NT2/D1 (cell line): ENCODE data around the gene DIP2A.

Experiments used
- DNase-seq: peaks from one replicate; pipeline ENCODE4 v3.0.0-alpha.2; 2011; ENCODE audit warnings: low read depth, low spot score
- H3K27me3 ChIP-seq: 2 replicates; pipeline ENCODE4 v1.6.0; 2011; ENCODE audit warnings: mild to moderate bottlenecking; ENCODE audit not compliant: insufficient read length, insufficient read depth
- H3K36me3 ChIP-seq: 2 replicates; pipeline ENCODE4 v1.6.1; 2011; ENCODE audit warnings: mild to moderate bottlenecking, low read length, mixed read lengths; ENCODE audit not compliant: insufficient read depth, insufficient read length
- H3K4me1 ChIP-seq: 2 replicates; pipeline ENCODE4 v1.5.1; 2011; ENCODE audit not compliant: insufficient read depth, insufficient read length
- H3K4me3 ChIP-seq: 2 replicates; pipeline ENCODE4 v1.5.1; 2011; ENCODE audit warnings: low read depth; ENCODE audit not compliant: insufficient read length
- H3K9ac ChIP-seq: 2 replicates; pipeline ENCODE4 v1.6.0; 2011; ENCODE audit warnings: low read depth; ENCODE audit not compliant: insufficient read length
- H3K9me3 ChIP-seq: 2 replicates; pipeline ENCODE4 v1.5.1; 2011; ENCODE audit warnings: mild to moderate bottlenecking, low read length; ENCODE audit not compliant: insufficient read depth
- SUZ12 ChIP-seq: IDR thresholded peaks from 2 replicates; pipeline ENCODE4 v1.6.1; 2011; ENCODE audit not compliant: insufficient read length, insufficient read depth; ENCODE audit errors: extremely low read depth
- YY1 ChIP-seq: IDR thresholded peaks from 2 replicates; pipeline ENCODE4 v1.6.1; 2011; ENCODE audit not compliant: insufficient read length, insufficient read depth
- ZNF274 ChIP-seq: IDR thresholded peaks from 2 replicates; pipeline ENCODE4 v1.6.1; 2011; ENCODE audit warnings: mild to moderate bottlenecking, low read depth, low read length

The DIP2A gene

GRCh38 chr21:46608672-46609111 lies 150.0 kb downstream of the DIP2A start:
- no peaks in the 10 kb centered on the region; the same call in 1 of the 2 replicates for H3K9me3 ChIP-seq
- H3K27me3 ChIP-seq: no peaks in the 10 kb centered on the region
- no peak for DNase-seq
- no peaks in the 10 kb centered on the region for H3K36me3 ChIP-seq
- peaks cover 7% of the 10 kb centered on the region for H3K4me1 ChIP-seq
- H3K9ac ChIP-seq: no peak overlapping the region
- no peak overlapping the region for H3K4me3 ChIP-seq
- TF ChIP-seq SUZ12 (no peak), ZNF274 (no peak), YY1 (no peak)

GRCh38 chr21:46610018-46610701 lies 151.5 kb downstream of the DIP2A start:
- H3K4me1 ChIP-seq: peaks cover 3% of the 10 kb centered on the region
- no peaks in the 10 kb centered on the region; the same call in 1 of the 2 replicates for H3K9me3 ChIP-seq
- H3K36me3 ChIP-seq: no peaks in the 10 kb centered on the region
- no peak for DNase-seq
- H3K4me3 ChIP-seq: no peak overlapping the region
- H3K9ac ChIP-seq: no peak overlapping the region
- no peak for TF ChIP-seq YY1
- TF ChIP-seq ZNF274: no peak
- TF ChIP-seq SUZ12: no peak
- no peaks in the 10 kb centered on the region for H3K27me3 ChIP-seq

GRCh38 chr21:46613391-46613790 lies 154.7 kb downstream of the DIP2A start:
- no peak for TF ChIP-seq ZNF274
- no peak for TF ChIP-seq SUZ12
- no peak for TF ChIP-seq YY1

GRCh38 chr21:46616050-46616449 lies 157.4 kb downstream of the DIP2A start:
- TF ChIP-seq YY1 (no peak), SUZ12 (no peak), ZNF274 (no peak)
- no peaks in the 10 kb centered on the region for H3K36me3 ChIP-seq
- no peak for DNase-seq
- no peaks in the 10 kb centered on the region for H3K9me3 ChIP-seq
- H3K27me3 ChIP-seq: no peaks in the 10 kb centered on the region
- H3K9ac ChIP-seq: no peak overlapping the region
- no peak overlapping the region for H3K4me3 ChIP-seq
- peaks cover 2% of the 10 kb centered on the region for H3K4me1 ChIP-seq

More at GRCh38 chr21:46613391-46613790, 154.7 kb downstream of the DIP2A start:
- Histone ChIP-seq H3K27me3 (no peaks in the 10 kb centered on the region), H3K36me3 (no peaks in the 10 kb centered on the region), H3K9ac (no peak overlapping the region), H3K9me3 (no peaks in the 10 kb centered on the region; the same call in 1 of the 2 replicates), H3K4me1 (no peaks in the 10 kb centered on the region), H3K4me3 (no peak overlapping the region)
- DNase-seq: no peak

- H3K4me1 ChIP-seq: peaks cover 6% of the 10 kb centered on the region
- no peaks in the 10 kb centered on the region for H3K36me3 ChIP-seq
- H3K9me3 ChIP-seq: no peaks in the 10 kb centered on the region
- DNase-seq: no peak
- TF ChIP-seq SUZ12: no peak
- TF ChIP-seq YY1: no peak
- TF ChIP-seq ZNF274: no peak
- H3K9ac ChIP-seq: no peak overlapping the region
- H3K4me3 ChIP-seq: no peak overlapping the region
- H3K27me3 ChIP-seq: no peaks in the 10 kb centered on the region
These were observed 158.0 kb downstream of the DIP2A start for GRCh38 chr21:46616656-46617055.

GRCh38 chr21:46617267-46618051 lies 158.8 kb downstream of the DIP2A start:
- Histone ChIP-seq H3K9me3 (no peaks in the 10 kb centered on the region), H3K27me3 (no peaks in the 10 kb centered on the region), H3K36me3 (no peaks in the 10 kb centered on the region), H3K4me1 (peaks cover 10% of the 10 kb centered on the region), H3K4me3 (no peak overlapping the region), H3K9ac (no peak overlapping the region)
- TF ChIP-seq YY1 (no peak), SUZ12 (no peak), ZNF274 (no peak)
- no peak for DNase-seq
